GM21381 (cell line): ENCODE results near the gene NKTR.

ENCODE experiments used
- ATAC-seq: cut with Tn5 transposase; IDR thresholded peaks from one replicate; pipeline ENCODE4 v1.9.1; 2021; ENCODE audit warnings: mild to moderate bottlenecking, moderate library complexity; ENCODE audit not compliant: unreplicated experiment

NKTR gene

GRCh38 chr3:42680271-42680670, 79.8 kb downstream of the NKTR start:
- no peak for ATAC-seq

GRCh38 chr3:42680806-42681205, 80.3 kb downstream of the NKTR start:
- no peak for ATAC-seq

DNA sequence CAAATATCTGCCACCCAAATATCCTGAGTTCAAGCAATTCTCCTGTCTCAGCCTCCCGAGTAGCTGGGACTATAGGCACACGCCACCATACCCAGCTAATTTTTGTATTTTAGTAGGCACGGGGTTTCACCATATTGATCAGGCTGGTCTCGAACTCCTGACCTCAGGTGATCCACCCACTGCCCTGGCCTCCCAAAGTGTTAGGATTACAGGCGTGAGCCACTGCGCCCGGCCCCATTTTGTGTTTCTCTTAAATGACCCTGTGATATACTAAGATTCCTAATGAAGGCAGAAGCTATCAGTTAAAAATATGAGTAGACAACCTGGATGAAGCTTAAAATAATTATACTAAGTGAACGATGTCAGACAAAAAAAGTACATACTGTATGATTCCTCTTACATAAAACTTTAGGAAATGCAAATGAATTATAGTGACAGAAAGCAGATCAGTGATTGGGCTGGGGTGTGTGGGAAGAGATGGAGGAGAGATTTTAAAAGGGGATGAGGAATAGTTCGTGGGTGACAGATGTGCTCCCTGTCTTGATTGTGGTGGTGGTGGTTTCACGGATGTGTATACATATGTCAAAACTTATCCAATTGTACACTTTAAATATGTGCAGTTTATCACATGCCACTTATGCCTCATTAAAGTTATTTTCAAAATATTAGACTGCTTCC, 81.0 kb downstream of the NKTR start:
- ATAC-seq: no peak

DNA sequence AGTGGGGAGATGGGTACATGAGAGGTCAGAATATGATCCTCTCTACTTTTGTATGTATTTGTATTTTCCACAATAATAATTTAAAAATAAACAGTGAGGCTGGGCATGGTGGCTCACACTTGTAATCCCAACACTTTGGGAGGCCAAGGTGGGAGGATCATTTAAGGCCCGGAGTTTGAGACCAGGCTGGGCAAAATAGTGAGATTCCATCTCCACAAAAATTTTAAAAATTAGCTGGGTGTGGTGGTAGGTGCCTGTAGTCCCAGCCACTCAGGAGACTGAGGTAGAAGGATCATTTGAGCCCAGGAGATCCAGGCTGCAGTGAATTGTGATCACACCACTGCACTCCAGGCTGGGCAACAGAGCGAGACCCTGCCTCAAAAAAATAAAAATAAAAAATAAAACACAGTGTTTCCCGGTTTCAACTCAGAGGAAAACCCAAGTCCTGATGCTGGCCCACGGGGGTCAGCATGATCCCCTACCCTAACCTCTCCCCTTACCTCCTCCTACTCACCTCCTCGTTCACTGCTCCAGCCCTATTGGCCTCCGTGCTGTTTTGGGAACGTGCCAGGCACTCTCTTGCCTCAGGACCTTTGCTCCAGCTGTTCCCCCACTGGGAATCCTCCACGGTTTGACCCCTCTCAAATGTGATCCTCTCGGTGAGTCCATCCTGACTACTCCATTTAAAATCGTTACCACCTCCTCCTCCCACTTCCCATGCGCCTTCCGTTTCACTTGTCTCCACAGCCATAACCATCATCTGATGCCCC, 82.0 kb downstream of the NKTR start:
- ATAC-seq: no peak

- ATAC-seq: no peak
These were observed 83.6 kb downstream of the NKTR start for GRCh38 chr3:42683875-42684598.

DNA sequence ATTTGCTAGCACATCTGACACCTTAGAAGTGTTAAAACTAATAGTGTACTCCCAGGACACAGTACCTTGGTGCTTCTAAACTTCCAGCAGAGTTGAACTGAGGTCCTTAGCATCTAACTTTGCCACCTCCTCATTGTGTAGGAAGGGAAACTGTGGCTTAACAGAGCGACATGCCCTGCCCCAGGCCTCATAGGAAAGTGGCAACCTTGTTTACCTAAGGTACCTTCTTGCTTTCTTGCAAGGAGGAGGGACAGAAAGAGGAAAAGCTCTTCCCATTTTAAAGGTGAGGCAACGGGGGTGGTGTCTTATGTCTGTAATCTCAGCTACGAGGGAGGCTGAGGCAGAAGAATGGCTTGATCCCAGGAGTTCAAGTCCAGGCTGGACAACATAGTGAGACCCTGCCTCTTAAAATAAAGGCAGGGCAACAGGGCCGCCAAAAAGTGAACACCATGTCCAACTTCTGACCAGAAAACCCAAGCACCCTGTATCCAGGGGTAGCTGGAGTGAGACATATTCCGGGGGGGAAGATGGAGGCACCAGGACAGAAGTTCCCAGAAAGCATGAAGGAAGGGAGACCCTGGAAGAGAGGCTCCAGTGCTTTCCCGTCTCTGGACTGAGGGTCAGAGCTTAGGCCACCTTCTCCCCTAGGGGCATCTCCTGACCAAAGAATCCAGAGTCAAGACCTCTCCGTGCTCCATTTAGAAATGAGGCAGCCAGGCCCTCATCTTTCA, 84.3 kb downstream of the NKTR start:
- ATAC-seq: no peak

DNA sequence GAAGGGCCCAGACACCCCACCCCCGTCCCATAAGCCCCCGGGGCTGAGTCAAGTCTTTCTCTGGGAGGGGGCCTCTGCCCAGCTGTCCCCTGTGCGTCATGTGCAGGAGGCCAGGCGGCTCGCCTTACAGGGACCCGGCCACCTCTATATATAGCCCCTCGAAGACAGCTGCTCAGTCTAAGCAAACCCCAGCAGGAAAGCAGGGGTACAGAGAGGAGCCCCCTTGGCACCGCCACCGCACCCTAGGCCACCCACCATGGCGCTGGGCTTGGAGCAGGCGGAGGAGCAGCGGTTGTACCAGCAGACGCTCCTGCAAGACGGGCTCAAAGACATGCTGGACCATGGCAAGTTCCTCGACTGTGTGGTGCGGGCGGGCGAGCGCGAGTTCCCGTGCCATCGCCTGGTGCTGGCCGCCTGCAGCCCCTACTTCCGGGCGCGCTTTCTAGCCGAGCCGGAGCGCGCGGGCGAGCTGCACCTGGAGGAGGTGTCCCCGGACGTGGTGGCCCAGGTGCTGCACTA, 84.9 kb downstream of the NKTR start, which contains the start of gene KLHL40:
Gene KLHL40, plus strand, starts transcription at position 175 of the 519 bp plus-strand sequence. Its CDS starts 82 bp downstream, at position 257.
- ATAC-seq: no peak

GRCh38 chr3:42685891-42686820, 85.7 kb downstream of the NKTR start:
- no peak for ATAC-seq

- ATAC-seq: no peak
These were observed 86.6 kb downstream of the NKTR start for GRCh38 chr3:42686832-42687650.

GRCh38 chr3:42688016-42688415, 87.5 kb downstream of the NKTR start:
- no peak for ATAC-seq

DNA sequence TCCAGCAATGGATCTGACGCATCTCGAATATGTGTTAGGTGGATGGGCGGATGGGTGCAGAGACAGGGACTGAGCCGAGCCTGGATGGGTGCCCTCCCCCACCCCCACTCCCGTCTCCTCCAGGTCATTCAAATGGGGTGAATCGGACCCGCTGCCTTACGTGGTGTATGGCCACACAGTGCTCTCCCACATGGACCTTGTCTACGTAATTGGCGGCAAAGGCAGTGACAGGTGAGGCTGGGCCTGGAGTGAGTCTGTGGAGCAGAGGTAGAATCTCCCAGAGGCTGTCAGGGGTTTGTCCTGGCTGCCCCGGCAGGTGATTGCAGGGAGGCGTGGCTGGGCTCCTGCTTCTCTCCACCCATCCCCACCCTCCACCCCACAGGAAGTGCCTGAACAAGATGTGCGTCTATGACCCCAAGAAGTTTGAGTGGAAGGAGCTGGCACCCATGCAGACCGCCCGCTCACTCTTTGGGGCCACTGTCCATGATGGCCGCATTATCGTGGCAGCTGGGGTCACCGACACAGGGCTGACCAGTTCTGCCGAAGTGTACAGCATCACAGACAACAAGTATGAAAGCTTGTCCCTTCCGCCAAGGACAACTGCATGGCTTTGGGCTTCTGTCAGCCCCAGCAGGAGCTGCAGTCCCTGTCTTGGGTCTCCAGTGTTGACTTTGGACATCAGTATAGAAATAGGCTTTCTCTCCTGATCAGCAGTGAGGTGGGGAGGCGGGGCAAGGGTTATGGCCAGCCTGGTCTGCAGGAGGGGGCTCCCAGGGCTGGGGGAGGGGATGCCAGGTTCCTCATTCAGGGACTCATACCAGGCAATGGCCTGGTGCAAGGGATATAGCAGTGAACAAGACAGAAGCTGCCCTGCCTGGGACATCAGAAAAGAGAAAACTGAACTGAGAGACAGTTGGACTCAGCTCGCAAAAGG, 88.3 kb downstream of the NKTR start:
- no peak for ATAC-seq

GRCh38 chr3:42689421-42690014, 89.0 kb downstream of the NKTR start:
- no peak for ATAC-seq

DNA sequence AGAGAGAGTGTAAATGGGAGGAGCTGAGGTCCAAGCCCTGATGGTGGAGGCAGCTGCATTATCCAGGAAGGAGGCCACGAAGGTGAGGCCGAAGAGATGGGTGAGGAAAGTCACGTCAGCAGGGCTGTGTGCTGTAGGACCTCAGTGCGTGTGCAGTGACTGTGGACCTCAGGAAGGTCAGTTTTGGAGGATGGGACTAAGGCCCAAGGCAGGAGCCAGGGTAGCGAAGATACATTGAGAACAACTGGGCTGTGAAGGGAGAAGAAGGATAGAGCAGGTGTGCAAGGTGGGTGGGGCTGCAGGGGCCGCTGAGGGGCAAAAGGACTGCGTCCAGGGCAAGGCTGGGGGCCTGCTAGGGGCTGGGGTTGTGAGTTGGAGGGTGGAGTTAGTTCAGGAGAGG, 89.7 kb downstream of the NKTR start:
- ATAC-seq: no peak

GRCh38 chr3:42690766-42691680, 90.5 kb downstream of the NKTR start:
- no peak for ATAC-seq

DNA sequence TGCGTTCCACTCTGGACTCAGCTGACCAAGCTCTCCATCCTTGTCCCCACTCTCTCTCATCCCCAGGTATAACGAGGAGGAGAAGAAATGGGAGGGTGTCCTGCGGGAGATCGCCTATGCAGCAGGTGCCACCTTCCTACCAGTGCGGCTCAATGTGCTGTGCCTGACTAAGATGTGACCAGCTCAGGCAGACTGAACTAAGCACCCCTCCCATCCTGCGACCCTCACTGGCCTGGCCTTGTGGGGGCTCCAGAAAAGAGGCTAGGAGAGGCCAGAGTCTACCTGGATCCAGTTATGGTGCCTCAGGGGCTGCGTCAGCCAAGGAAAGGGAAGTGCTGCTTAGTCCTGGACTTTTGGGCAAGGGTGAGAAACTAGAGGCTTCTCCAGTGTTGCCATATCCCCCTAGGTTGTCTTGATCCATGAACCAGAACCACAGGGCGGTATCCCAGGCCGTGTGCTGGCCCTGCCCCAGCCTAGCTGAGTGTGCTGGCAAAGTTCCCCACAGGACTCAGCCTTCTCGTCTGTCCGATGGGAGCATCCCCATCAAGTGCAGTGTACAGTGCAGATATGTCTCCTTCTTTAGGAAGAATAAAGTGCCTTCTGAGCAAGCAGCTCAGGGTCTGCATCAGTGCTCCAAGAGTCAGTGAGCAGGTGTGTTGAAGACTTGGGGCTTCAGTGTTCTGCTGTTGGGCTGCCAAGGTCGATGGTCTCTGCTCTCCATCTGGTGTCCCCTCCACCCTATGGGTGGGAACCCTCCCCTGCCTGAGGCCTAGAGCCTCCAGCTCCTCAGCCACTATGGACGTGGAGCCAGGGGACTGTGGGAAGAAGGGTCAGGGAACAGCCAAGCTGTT, 91.6 kb downstream of the NKTR start:
- no peak for ATAC-seq
